Hepatocyte (in vitro differentiated cells): Measurements from ENCODE around the gene WDR91.

Experiments
- EZH2 ChIP-seq: fragments of 200-600 bp; sonication (generic); IDR thresholded peaks from 2 replicates; pipeline ENCODE4 v1.6.1; 2016; ENCODE audit warnings: antibody characterized with exemption, mild to moderate bottlenecking, borderline replicate concordance
- EZH2phosphoT487 ChIP-seq: fragments of 200-600 bp; sonication (generic); IDR thresholded peaks from one replicate; pipeline ENCODE4 v1.6.1; 2018; ENCODE audit warnings: antibody characterized with exemption, mild to moderate bottlenecking, low read depth, moderate library complexity; ENCODE audit not compliant: unreplicated experiment, severe bottlenecking
- TF ChIP-seq, protein P1 (sequence below): fragments of 200-600 bp; sonication (generic); IDR thresholded peaks from 2 replicates; pipeline ENCODE4 v1.5.1; 2016; ENCODE audit warnings: antibody characterized with exemption, mild to moderate bottlenecking; ENCODE audit not compliant: poor library complexity

DNA sequence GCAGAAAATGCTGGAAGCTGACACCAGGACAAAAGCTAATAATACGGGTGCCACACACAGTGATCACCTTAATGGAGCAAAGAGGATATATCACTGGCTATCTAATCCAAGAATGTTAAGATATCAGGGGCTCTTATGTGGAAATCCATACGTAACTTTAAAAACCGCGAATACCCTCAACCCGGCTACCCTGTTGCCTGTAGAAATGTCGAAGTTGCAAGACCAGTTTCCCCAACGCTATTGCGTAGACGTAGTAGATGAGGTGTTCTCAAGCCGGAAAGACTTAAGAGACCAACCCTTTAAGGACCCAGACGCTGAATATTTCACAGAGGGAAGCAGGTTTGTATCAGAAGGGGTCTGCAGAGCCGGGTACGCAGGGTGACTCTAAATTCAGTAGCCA lies 33.0 kb downstream of the WDR91 start:
- TF ChIP-seq, protein P1, sequence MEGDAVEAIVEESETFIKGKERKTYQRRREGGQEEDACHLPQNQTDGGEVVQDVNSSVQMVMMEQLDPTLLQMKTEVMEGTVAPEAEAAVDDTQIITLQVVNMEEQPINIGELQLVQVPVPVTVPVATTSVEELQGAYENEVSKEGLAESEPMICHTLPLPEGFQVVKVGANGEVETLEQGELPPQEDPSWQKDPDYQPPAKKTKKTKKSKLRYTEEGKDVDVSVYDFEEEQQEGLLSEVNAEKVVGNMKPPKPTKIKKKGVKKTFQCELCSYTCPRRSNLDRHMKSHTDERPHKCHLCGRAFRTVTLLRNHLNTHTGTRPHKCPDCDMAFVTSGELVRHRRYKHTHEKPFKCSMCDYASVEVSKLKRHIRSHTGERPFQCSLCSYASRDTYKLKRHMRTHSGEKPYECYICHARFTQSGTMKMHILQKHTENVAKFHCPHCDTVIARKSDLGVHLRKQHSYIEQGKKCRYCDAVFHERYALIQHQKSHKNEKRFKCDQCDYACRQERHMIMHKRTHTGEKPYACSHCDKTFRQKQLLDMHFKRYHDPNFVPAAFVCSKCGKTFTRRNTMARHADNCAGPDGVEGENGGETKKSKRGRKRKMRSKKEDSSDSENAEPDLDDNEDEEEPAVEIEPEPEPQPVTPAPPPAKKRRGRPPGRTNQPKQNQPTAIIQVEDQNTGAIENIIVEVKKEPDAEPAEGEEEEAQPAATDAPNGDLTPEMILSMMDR, result no peak
- TF ChIP-seq EZH2 (no peak), EZH2phosphoT487 (no peak)
